Measurements from ENCODE around the gene HOGA1.
"Not testable (repeated sequence)": the region's sequence is repeated elsewhere in the genome, so short reads cannot be mapped to it uniquely, and the experiment has no call there.

HOGA1 gene

DNA sequence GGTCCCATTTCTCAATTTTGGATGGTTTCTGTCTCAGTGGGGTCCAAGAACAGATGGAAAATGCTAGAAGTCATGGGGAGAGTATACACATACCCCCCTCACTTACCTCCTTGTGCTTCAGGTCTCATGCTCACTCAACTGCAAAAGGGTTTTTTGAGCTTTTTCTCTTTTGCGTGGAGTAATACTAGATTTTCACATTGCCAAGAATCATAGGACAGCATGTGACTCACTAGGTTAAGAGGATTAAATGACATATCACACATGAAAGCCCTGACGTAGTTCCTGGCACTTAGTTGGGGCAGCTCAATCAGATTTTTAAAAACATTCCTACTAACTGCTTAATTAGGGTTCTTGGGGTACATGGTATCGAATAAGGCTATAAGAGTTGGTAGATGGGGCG is 60.7 kb downstream of the HOGA1 start:
- no peak overlapping the region for H3K4me3 ChIP-seq (ENCODE audit: low read depth, low read length)

DNA sequence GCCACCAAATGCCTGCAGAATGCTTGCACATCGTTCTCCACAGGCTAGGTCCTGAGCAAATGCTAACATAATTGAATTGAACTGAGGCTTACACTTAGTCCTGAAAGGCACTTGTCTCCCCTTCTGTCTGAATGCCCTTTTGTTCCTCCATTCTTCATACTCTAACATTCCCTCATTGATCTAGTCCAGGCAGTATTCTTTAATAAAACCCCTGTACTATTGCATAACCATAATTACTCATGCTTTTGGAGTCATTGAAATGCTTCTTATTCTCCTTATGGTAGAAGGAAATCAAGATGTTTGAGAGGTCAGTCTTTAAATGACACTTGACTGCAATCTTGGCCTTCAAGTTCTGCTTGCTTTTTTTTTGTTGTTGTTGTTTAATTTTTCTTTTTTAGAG is 63.4 kb downstream of the HOGA1 start:
- H3K4me3 ChIP-seq (ENCODE audit: low read depth, low read length) = no peak overlapping the region

DNA sequence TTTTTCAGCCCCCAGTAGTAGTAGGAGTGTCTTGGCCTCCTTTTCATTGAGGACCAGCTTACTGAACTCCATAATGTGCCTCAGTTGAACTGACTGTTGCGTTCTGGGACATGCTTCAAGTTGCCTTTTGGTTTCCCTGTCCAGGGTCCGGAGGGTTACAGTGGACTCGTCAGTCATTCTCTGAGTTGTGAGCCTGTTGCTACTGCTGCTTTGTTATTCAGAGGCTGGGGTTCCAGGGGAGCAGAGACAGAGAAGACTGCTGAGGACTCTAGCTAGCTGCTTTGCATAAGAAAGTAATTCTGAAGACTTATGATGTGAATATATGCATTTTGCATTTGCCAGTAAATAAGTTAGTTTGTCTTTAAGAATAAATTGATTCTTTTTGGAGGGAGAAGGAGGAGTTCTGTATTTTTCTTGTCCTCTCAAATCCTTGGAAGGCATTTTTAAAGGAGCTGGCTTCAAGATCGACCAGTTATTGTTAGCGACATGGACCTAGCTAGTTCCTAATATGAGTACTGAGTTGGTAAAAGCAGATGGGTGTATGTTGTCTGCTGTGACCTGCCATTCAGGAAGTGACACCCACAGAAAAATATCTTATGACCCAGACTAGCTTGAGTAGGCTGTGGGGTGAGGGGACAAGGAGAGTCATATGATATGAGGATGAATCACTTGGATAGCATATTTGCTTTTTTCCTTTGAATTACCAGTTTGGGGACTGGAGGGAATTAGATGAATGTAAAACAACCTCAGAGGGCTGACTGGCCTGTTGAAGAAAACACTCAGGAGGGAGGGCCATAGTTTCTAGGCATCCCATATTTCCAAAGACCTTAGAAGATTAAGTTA is 64.6 kb downstream of the HOGA1 start:
- no peak overlapping the region for H3K4me3 ChIP-seq (ENCODE audit: low read depth, low read length)

DNA sequence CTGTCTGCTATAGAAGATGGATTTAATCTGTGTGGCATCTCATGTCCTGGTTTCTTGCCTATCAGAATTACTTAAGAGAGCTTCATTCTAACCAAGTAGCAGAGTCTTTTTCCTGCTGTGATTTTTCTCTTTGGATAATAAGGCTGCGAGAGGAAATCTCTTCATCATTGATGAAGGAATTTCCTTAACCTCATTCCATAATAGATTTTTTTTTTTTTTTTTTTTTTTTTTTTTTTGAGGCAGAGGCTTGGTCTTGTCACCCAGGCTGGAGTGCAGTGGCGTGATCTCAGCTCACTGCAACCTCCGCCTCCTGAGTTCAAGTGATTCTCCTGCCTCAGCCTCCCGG is 65.2 kb downstream of the HOGA1 start:
- H3K4me3 ChIP-seq (ENCODE audit: low read depth, low read length) = not testable (repeated sequence)

DNA sequence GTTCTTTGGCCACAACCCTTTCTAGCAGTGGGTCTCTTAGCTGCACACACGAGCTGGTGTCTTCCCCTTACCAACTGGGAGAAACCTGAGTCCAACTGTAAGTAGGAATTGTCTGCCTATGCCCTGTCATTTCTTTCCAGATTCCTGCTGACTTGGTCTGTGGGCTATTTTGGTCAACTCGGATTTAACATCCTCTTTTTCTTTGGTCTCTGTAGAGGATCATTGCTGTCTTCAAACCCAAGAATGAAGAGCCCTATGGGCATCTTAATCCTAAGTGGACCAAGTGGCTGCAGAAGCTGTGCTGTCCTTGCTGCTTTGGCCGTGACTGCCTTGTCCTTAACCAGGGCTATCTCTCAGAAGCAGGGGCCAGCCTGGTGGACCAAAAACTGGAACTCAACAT is 66.5 kb downstream of the HOGA1 start:
- no peak overlapping the region for H3K4me3 ChIP-seq (ENCODE audit: low read depth, low read length)

DNA sequence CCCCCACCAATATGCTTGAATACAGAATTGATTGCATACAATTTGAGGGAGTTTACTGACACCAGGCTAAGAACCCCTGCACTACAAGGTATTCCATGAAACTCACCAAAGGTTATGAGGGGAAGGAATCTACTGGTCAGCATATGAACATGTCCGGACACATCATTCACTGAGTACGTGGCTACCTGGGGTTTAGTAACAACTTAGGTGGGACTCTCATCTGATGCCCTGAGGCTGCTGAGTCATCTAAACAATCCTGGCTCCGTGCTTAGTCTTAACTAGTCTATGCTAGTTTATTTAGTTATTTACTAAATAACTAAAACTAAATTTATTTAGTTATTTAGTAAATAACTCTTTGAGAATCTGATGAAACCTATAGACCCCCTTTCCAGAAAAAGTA is 67.6 kb downstream of the HOGA1 start:
- H3K4me3 ChIP-seq (ENCODE audit: low read depth, low read length) = no peak overlapping the region

DNA sequence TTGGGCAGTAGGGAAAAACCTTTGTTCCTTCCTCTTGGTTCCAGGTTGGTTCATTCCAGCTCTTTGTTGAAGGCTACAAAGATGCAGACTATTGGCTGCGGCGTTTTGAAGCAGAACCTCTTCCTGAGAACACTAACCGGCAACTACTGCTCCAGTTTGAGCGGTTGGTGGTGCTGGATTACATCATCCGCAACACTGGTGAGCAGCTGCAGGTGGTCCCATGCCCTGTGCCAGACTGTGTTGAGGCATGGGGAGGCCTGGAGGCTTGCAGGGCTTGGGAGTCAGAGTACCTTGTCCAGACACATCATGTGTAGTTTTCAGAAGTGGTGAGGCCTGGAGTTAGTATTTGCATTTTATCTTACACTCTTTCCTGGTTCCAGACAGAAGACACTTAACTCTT is 72.6 kb downstream of the HOGA1 start:
- no peak overlapping the region for H3K4me3 ChIP-seq (ENCODE audit: low read depth, low read length)

DNA sequence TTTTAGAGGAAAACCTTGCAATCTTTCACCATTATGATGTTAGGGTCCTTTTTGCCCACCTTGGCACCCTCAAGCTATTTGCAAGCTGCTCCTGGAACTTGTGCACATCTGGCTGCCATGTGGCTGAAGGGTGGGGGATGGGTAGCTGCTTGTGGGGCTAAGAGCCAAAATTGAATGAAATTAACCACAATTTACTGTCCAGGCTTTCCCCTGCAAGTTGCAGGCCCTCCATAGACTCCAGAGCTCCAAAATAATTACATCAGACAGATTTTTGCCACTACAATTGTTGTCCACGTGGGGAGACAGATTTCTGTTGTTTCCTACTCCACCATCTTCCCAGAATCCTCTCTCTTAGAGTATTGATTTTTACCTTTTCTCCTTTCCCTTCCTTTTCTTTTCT is 75.4 kb downstream of the HOGA1 start:
- no peak overlapping the region for H3K4me3 ChIP-seq (ENCODE audit: low read depth, low read length)

Measured in iPS-11a (cell line).